KOPT-K1 (cell line): Measurements from ENCODE around the gene EFCAB11.

Experiments used
- H3K27ac ChIP-seq: fragments of 200-600 bp; sonication (generic); 2 replicates; pipeline ENCODE4 v1.5.1; 2016; ENCODE audit warnings: antibody characterized with exemption, mild to moderate bottlenecking, low read depth, low read length; ENCODE audit not compliant: poor library complexity, severe bottlenecking
- H3K36me3 ChIP-seq: fragments of 200-600 bp; sonication (generic); 2 replicates; pipeline ENCODE4 v1.5.1; 2017; ENCODE audit warnings: antibody characterized with exemption, mild to moderate bottlenecking, low read length, moderate library complexity; ENCODE audit not compliant: insufficient read depth
- H3K9me3 ChIP-seq: fragments of 200-600 bp; sonication (generic); 2 replicates; pipeline ENCODE4 v1.5.1; 2017; ENCODE audit warnings: antibody characterized with exemption, low read length, mild to moderate bottlenecking; ENCODE audit not compliant: insufficient read depth, poor library complexity, severe bottlenecking

The EFCAB11 gene

DNA sequence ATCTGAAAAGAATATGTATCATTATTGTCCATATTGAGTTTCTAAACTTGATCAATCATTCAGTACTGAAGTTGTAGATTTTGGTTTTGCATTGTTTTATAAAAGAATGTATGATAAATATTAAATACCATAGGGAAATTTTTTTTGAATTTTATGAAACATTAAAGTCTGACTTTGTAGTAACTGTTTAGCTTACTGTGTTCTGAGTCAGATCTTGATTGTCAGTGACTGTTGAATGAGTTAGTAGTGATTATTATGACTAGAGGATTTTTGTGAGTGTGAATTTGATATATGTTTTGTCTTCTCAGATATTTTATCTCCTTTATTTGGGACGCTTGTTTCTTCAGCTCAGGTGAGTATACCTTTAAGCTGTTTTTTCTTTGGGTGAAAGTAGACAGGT is 11.3 kb upstream of the EFCAB11 start:
- peaks cover 99% of the 10 kb centered on the region for H3K36me3 ChIP-seq
- H3K9me3 ChIP-seq: no peaks in the 10 kb centered on the region
- H3K27ac ChIP-seq: no peak overlapping the region

DNA sequence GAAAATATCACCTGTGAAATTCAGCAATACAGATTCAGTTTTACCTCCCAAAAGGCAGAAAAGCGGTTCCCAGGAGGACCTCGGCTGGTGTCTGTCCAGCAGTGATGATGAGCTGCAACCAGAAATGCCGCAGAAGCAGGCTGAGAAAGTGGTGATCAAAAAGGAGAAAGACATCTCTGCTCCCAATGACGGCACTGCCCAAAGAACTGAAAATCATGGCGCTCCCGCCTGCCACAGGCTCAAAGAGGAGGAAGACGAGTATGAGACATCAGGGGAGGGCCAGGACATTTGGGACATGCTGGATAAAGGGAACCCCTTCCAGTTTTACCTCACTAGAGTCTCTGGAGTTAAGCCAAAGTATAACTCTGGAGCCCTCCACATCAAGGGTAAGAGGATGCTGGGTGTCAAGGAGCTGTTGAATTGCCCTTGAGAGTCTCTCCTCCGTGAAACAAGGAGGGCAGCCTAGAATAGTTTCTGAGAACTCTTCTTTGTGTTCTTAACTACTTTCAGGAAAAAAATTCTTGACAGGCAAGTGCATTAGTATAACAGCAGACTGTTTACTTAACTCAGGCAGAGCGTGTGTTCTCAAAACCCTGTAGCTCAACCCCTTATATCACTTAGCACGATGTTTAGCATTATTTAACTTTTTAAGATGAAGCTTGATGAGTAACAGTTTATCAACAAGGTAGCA is 8.9 kb upstream of the EFCAB11 start:
- peaks cover 91% of the 10 kb centered on the region for H3K36me3 ChIP-seq
- no peak overlapping the region for H3K27ac ChIP-seq
- peaks cover 2% of the 10 kb centered on the region for H3K9me3 ChIP-seq

DNA sequence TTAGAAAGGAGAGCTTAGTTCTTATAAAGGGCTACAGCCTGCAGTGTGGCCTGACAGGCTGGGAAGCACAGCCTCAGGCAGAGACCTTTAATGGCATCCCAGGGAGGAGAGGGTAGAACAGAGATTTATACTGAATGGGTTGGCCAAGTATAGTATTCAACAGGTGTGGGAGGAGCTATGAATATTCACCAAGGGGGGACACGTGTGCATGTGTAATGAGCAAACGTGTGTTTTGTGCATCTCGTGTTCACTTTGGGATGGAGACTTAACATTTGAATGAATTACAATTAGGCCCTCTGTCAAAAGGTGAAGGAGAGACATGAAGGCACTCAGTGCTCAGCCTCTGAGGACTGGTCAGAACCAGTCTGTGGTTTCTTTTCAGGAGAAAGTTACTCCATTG is 6.4 kb upstream of the EFCAB11 start:
- H3K36me3 ChIP-seq: peaks cover 81% of the 10 kb centered on the region
- no peak overlapping the region for H3K27ac ChIP-seq
- peaks cover 14% of the 10 kb centered on the region for H3K9me3 ChIP-seq

DNA sequence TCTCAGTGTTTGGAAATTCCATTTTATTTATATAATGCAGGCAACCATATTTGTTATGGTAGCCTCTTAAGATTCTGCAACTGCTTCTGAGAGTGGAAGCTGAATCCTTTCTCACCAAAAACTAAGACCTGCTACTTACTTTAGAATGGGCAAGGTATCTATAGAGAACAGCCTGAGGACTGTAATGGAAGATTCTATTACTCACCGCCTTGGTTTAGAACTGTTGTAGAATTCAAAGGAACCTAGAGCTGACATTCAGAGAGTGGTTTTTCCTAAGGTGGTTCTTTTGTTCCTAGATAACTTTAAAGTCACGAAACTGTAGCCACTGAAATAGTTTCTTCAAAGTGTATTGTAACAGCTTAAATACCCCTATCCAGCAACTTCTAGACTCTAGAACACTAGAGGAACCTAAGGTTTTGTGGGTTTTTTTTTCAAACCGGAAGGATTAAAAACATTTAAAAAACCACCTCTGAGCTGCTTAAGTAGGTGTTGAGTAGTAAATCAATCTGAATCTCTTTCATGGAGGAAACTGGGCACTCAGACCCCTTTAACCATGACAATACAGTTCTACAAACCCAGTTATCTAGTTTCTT is 5.4 kb upstream of the EFCAB11 start:
- H3K9me3 ChIP-seq: peaks cover 14% of the 10 kb centered on the region
- no peak overlapping the region for H3K27ac ChIP-seq
- peaks cover 71% of the 10 kb centered on the region for H3K36me3 ChIP-seq

DNA sequence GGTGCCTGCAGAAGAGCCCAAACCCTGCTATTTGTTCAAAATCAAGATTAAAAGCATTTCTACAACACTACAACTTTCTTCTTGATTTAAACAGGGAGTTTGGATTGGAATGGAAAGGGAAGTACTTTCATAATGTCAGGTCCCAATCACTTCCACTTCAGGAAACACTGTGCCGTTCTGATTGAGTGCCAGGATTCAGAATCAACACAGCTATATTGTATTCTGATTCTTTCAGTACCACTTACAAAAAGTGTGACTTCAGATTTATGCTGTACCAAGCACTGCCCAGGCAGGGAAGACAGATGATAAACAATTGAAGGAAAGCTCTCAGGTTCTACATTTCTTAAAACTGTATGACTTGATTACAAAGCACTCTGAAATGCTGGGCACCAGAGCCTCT is 4.4 kb upstream of the EFCAB11 start:
- Histone ChIP-seq H3K9me3 (peaks cover 14% of the 10 kb centered on the region), H3K27ac (no peak overlapping the region), H3K36me3 (peaks cover 62% of the 10 kb centered on the region)

DNA sequence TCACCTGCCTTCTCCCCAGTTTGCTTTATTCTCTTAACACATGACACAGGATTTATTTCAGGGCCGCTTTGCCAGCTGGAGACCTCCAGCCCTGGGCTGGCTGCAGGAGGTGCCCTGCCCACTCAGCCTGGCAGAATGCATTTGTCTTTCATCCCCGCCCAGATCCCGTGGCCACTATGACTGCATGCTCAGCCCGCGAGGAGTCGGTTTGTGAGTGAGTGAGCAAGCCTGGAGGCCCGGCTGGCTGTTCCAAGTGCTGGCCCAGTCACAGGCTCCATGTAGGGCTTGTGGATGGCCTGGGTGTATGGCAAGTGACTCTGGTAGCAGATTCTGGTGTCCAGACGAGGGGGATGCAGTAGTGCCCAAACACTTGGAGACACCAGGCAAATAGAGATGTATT is 3.3 kb upstream of the EFCAB11 start:
- Histone ChIP-seq H3K27ac (no peak overlapping the region), H3K36me3 (peaks cover 50% of the 10 kb centered on the region), H3K9me3 (peaks cover 14% of the 10 kb centered on the region)

DNA sequence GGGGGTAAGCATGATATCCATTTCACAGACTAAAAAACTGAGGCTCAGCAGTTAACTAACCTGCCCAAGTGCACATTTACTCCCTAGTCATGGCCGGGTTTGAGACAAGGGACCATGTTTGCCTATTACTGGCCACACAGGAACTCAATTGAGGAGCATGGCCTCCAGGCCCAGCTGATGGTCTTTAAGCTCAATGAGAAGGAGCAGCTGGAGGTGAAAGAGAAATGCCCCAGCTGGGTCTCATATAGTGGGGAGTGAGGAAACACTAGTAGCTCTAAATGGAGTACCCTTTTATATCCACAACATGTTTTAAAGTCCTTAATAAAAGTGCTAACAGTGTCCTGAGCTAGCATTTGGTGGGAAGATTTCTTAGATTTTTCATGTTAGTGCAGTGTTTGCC is 2.8 kb upstream of the EFCAB11 start:
- H3K36me3 ChIP-seq: peaks cover 46% of the 10 kb centered on the region
- H3K27ac ChIP-seq: no peak overlapping the region
- peaks cover 14% of the 10 kb centered on the region for H3K9me3 ChIP-seq

DNA sequence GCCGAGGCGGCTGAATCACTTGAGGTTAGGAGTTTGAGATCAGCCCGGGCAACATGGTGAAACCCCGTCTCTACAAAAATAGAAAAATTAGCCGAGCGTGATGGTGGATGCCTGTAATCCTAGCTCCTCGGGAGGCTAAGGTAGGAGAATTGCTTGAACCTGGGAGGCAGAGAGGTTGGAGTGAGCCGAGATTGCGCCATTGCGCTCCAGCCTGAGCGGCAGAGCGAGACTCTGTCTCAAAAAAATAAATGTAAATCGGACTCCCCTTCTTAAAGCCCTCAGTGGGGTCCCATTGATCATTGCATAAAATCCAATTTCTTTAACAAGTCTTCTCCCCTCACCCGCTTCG is 2.1 kb upstream of the EFCAB11 start:
- Histone ChIP-seq H3K9me3 (peaks cover 14% of the 10 kb centered on the region), H3K36me3 (peaks cover 38% of the 10 kb centered on the region), H3K27ac (peak overlapping the region; percentile 87)

DNA sequence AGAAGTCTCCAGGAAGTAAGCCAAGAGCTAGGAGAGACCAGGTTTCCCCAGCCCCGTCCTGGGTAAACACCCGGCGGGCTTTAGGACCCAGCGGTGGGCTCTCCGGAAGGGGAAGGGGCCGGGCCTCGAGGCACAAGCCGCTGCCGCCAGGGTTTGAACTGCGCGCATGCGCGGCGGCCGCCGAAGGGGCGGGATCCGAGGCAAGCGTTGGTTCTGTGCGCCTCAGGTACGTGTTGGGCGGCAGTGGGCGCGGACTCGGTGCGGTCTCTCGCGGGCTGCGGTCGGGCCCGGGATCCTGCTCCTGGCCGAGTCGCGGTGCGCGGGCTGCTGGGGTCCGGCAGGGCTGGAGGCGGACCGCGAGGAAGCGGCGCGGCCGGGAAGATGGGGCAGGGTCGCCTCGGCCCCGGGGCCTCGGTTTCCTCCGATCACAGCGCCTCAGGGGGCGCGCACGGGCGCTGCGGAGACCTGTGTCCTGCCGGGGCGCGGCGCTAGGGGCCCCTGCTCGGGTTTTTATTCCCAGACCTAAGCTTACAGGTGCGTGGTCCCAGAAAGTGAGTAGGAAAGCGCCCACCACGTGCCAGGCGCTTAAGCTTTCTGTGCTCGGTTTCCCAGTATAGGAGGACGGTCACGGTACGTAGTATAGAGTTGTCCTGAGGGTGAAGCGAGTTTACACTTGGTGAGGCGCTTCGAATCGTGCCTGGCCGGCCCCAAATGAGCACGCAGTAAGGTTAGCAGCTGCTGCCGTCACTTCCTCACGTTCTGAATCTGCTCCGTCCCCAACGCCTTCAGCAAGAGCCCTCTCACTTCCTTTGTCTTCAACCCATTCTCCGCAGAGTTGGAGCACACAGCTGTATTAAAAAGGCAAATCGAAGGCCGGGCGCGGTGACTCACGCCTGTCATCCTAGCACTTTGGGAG is 1.5 kb upstream of the EFCAB11 start, which contains the start of gene TDP1:
TDP1 (plus strand) TSS at position 183 of the 916 bp plus-strand sequence. CDS start 7,188 bp downstream, outside the sequence.
- Histone ChIP-seq H3K9me3 (peaks cover 14% of the 10 kb centered on the region), H3K27ac (peak within 1 kb of the TSS; percentile 87), H3K36me3 (peaks cover 32% of the 10 kb centered on the region)

DNA sequence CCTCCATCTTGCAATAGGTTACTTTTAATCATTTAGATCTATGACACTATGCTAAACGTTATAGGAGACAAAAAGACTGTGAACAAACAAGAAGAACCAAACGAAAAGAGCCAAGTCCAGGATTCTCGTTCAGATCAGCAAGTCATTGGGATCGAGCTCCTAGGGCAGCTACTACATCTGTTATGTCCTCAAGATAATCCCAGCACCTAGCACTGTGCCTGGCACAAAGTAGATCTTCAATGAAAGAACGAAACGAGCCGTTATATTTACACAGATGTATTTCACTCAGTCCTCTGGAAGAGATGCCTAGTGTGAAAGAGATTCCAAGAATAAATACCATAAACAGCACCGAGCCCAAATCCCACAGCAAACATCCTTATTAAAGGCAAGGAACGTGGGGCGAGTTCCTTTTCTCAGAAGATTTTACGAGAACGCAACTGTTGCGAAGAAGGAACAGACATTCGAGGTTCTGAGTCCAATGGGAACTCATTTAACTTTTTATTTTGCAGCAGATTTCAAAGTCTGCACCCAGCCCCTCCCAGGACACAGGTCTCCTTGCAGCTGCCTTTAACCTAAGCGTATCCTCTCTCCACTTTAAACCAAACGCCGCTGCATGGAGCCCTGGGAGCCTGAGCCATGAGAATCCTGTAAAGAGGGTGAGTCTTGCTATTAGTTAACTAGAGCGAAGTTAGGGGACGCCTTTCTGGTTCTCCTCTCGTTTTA is 653 bp upstream of the EFCAB11 start:
- Histone ChIP-seq H3K9me3 (peaks cover 14% of the 10 kb centered on the region), H3K27ac (peak overlapping the region; percentile 87), H3K36me3 (peaks cover 25% of the 10 kb centered on the region)

DNA sequence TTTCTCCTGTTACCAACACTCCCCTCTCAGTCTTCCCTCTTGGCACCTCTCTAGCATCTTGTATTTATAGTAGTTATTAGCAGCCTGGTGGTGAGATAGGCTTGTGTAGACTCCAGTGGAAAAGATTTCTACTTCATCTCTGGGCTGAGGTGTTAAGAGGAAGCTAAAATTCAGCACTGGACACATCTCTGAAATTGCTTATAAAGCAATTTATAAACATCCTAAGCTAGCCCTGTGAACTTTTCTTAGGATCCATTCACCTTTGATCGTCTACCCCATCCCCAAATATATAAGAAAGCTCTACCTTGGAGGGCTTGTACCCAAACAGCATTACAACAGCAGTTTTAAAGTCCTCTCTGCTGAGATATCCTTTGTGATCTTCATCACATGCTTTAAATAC is 928 bp downstream of the EFCAB11 start:
- no peak overlapping the region for H3K27ac ChIP-seq
- H3K36me3 ChIP-seq: peaks cover 17% of the 10 kb centered on the region
- H3K9me3 ChIP-seq: peaks cover 14% of the 10 kb centered on the region

DNA sequence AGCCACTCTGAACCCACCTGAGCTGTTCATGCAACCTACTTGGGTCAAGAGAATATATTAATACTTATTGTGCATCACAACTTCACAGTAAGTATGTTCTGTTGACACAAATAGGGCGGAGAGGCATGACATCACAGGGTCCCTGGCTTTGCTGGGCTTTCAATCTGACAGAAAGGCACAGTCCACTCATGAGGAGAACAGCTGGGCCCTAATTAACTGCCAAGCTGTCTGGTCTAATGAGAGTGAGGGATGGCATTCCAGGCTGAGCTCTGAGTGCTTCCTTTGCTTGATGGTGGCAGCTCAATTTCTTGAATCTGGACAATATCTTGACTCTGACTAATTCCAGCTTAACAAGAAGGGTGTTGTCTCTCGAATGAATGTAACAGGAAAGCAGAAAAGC is 2.0 kb downstream of the EFCAB11 start:
- Histone ChIP-seq H3K36me3 (peaks cover 7% of the 10 kb centered on the region), H3K9me3 (peaks cover 4% of the 10 kb centered on the region), H3K27ac (no peak overlapping the region)

DNA sequence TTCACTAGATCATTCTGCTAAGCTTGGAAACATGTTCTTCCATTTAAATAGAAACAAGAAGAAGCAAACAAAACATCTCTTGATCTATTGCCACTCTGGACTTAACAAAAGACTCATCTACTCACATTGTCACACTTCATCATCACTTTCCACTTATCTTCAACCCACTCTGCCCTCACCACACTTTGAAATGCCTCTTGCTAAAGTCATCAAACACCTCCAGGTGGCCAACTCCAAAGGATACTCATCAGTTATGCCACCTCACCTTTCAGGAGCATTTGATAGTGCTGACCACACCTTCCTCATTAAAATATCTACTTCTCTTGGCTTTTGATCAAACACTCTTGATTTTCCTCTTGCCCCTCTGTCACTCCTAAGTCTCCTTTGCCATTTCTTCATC is 7.2 kb downstream of the EFCAB11 start:
- Histone ChIP-seq H3K36me3 (no peaks in the 10 kb centered on the region; the same call in none of the 2 replicates), H3K9me3 (no peaks in the 10 kb centered on the region), H3K27ac (no peak overlapping the region)

DNA sequence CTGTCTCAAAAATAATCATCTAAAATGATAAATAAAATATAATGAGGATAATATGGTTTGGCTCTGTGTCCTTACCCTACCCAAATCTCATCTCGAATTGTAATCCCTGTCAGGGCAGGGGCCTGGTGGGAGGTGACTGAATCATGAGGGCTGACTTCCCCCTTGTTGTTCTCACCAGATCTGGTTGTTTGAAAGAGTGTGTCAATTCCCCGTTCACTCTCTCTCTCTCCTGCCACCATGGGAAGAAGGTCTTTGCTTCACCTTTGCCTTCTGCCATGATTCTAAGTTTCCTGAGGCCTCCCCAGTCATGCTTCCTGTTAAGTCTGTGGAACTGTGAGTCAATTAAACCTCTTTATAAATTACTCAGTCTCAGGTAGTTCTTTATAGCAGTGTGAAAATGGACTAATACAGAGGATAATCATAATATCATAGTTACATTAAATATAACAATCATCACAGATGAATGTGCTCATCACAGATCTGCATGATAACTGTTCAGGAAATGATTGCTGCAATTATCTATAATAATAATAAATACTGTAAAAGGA is 12.6 kb downstream of the EFCAB11 start:
- Histone ChIP-seq H3K9me3 (no peaks in the 10 kb centered on the region), H3K36me3 (no peaks in the 10 kb centered on the region), H3K27ac (no peak overlapping the region)
